ENCODE results near the gene RNASE13. TPM values are rescaled to one million over a fixed set of nuclear protein-coding genes. Genes with fewer than 3 reads are reported as not detected.

Gene RNASE13, protein sequence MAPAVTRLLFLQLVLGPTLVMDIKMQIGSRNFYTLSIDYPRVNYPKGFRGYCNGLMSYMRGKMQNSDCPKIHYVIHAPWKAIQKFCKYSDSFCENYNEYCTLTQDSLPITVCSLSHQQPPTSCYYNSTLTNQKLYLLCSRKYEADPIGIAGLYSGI
- total RNA-seq = not detected
- polyA plus RNA-seq (ENCODE audit: insufficient read length in 6 of 6) = under 1 TPM in 1 of 6 donors, not detected in 5; 0.13 TPM
- long read RNA-seq, donor 1 = 0 reads
- long read RNA-seq, donor 2 = 0 reads
- long read RNA-seq, donor 3 = 0 reads
- long read RNA-seq, donor 4 = 0 reads
- long read RNA-seq, donor 5 = 0 reads
- long read RNA-seq, donor 6 = 0 reads
- long read RNA-seq, donor 7 = 0 reads
- long read RNA-seq, donor 8 = 0 reads
- long read RNA-seq, donor 9 = 0 reads
- long read RNA-seq, donor 10 = 0 reads
- long read RNA-seq, donor 11 = 0 reads
- long read RNA-seq, donor 12 = 0 reads

DNA sequence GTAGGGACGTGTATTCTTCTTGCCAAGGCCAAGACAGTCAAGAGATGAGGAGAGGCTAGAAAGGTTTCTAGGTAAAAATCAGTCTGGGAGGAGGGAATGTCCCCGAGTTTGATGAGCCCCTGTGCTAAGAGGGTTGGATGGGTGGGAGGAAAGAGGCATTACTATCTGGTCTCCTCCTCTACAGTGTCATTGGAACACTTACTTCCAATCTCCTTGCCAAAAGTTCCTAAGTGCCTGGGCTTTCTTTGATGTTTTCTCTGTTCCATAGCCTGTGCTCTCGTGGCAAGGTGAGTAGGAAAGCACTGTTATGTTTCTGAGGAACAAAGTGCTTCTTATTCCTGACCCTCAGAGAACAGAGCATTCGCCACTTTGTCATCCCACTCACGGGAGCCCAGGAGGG lies at the start of gene RNASE13:
Gene RNASE13 (minus strand): TSS at position 101 of the 400 bp plus-strand sequence. CDS start 519 bp downstream, outside the sequence.
- Histone ChIP-seq H3K4me1 (peaks cover 12% of the 10 kb centered on the region in 2 donors), H3K27me3 (no peaks in the 10 kb centered on the region), H3K4me3 (no peak within 1 kb of the TSS), H3K27ac (no peak within 1 kb of the TSS), H3K36me3 (no peaks in the 10 kb centered on the region), H3K9me3 (no peaks in the 10 kb centered on the region)
- ATAC-seq = no peak
- TF ChIP-seq, protein P1, sequence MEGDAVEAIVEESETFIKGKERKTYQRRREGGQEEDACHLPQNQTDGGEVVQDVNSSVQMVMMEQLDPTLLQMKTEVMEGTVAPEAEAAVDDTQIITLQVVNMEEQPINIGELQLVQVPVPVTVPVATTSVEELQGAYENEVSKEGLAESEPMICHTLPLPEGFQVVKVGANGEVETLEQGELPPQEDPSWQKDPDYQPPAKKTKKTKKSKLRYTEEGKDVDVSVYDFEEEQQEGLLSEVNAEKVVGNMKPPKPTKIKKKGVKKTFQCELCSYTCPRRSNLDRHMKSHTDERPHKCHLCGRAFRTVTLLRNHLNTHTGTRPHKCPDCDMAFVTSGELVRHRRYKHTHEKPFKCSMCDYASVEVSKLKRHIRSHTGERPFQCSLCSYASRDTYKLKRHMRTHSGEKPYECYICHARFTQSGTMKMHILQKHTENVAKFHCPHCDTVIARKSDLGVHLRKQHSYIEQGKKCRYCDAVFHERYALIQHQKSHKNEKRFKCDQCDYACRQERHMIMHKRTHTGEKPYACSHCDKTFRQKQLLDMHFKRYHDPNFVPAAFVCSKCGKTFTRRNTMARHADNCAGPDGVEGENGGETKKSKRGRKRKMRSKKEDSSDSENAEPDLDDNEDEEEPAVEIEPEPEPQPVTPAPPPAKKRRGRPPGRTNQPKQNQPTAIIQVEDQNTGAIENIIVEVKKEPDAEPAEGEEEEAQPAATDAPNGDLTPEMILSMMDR (IDR thresholded peaks at IDR 0.05) = no peak
- no peak for DNase-seq
- intact Hi-C loops (cut with DNase I) = no loop called here

DNA sequence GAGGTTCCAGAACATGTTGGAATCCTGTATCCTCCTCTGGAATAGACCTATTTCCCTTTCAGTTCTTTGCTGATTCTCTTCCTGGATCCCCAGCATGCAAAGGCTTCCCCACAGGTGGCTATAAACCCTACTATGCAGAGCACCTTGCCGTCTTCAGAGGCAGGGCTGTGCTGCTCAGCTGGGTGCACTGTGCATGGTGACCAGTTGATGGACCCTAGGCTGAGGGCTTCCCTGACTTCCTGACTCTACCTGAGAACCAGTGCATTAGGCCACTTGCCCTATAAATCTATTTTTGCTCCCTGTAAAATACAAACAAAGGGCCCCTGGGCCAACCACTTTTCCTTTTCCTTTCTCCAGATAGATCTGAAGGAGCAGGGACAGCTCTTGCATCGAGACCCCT lies 49.8 kb upstream of the RNASE13 start:
- H3K4me3 ChIP-seq = no peak overlapping the region
- no peaks in the 10 kb centered on the region for H3K27me3 ChIP-seq
- no peaks in the 10 kb centered on the region for H3K9me3 ChIP-seq
- intact Hi-C loops (cut with DNase I) = no loop called here
- H3K27ac ChIP-seq = peak overlapping the region in 1 of 2 donors; percentile 86
- peaks cover 0 to 77% of the 10 kb centered on the region in 2 donors for H3K36me3 ChIP-seq
- H3K4me1 ChIP-seq = peaks cover 8 to 51% of the 10 kb centered on the region in 2 donors
- no peak for DNase-seq
- ATAC-seq = no peak
- TF ChIP-seq, protein P1 (IDR thresholded peaks at IDR 0.05) = no peak

DNA sequence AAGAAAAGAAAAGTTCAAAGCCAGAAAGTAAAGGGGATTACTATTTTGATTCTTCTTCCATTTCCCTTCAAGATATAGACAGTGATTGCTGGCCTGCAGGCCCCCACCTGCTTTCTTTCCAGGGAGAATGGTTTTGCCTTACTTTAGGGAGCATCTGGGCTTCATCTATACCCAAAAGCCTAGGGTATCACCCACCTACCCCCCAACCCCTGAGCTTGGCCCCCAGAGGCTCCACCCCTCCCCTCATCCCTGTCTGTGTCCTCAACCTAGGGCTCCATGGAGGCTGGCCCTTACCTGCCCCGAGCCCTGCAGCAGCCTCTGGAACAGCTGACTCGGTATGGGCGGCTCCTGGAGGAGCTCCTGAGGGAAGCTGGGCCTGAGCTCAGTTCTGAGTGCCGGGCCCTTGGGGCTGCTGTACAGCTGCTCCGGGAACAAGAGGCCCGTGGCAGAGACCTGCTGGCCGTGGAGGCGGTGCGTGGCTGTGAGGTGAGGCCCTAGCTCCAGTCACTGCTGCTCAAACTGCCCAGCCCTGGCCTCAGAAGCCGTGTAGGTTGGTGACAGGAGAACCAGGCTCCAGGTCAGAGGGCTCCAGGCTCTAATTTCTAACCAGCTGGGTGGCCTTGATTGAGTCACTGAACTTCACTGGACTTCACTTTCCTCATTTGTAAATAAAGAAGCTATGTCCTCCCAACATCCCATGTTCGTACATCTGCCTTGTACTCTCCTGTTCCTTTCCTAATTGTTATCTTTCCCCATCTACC lies 49.1 kb upstream of the RNASE13 start:
- Histone ChIP-seq H3K27ac (peak overlapping the region in 1 of 2 donors; percentile 86), H3K9me3 (no peaks in the 10 kb centered on the region), H3K4me3 (no peak overlapping the region), H3K4me1 (peaks cover 8 to 48% of the 10 kb centered on the region in 2 donors), H3K27me3 (no peaks in the 10 kb centered on the region), H3K36me3 (peaks cover under 1 to 78% of the 10 kb centered on the region in 2 donors)
- TF ChIP-seq, protein P1 (IDR thresholded peaks at IDR 0.05) = no peak
- intact Hi-C loops (cut with DNase I) = no loop called here
- no peak for ATAC-seq
- no peak for DNase-seq

DNA sequence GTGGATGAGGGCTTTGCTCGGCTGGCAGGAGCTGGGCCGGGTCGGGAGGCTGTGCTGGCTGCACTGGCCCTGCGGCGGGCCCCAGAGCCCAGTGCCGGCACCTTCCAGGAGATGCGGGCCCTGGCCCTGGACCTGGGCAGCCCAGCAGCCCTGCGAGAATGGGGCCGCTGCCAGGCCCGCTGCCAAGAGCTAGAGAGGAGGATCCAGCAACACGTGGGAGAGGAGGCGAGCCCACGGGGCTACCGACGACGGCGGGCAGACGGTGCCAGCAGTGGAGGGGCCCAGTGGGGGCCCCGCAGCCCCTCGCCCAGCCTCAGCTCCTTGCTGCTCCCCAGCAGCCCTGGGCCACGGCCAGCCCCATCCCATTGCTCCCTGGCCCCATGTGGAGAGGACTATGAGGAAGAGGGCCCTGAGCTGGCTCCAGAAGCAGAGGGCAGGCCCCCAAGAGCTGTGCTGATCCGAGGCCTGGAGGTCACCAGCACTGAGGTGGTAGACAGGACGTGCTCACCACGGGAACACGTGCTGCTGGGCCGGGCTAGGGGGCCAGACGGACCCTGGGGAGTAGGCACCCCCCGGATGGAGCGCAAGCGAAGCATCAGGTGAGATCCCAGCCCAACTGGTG lies 47.0 kb upstream of the RNASE13 start:
- Histone ChIP-seq H3K27me3 (no peaks in the 10 kb centered on the region), H3K4me1 (peaks cover 8 to 27% of the 10 kb centered on the region in 2 donors), H3K27ac (no peak overlapping the region), H3K36me3 (peaks cover 4 to 92% of the 10 kb centered on the region in 2 donors), H3K9me3 (no peaks in the 10 kb centered on the region), H3K4me3 (no peak overlapping the region)
- TF ChIP-seq, protein P1 (IDR thresholded peaks at IDR 0.05) = no peak
- DNase-seq = no peak
- no peak for ATAC-seq
- intact Hi-C loops (cut with DNase I) = no loop called here

Data from left lung (tissue), 14 donors.